ENCODE results near the gene MET. TPM values are rescaled to one million over a fixed set of nuclear protein-coding genes. Genes with fewer than 3 reads are reported as not detected.

The MET gene
- total and polyA plus RNA-seq, 8 donors = 2.0 to 23.5 (median 13.4) TPM

- Histone ChIP-seq H3K27ac (no peak overlapping the region), H3K27me3 (no peaks in the 10 kb centered on the region), H3K4me1 (peaks cover 0 to 5% (median 0%) of the 10 kb centered on the region in 3 donors), H3K36me3 (no peaks in the 10 kb centered on the region), H3K4me3 (no peak overlapping the region), H3K9me3 (no peaks in the 10 kb centered on the region)
- ATAC-seq = no peak
- 79 to 89% methylated on average over 3 of the region's 3 CpGs for WGBS, 2 donors
- no peak for DNase-seq
- intact Hi-C loops (cut with DNase I) = no loop called here
- no peak for FAIRE-seq
- TF ChIP-seq CTCF (IDR thresholded peaks at IDR 0.05) = no peak
These were observed 126.2 kb downstream of the MET start for GRCh38 chr7:116798232-116798631.

- Histone ChIP-seq H3K4me3 (no peak overlapping the region), H3K4me1 (peaks cover 0 to 5% (median 0%) of the 10 kb centered on the region in 3 donors), H3K9me3 (no peaks in the 10 kb centered on the region), H3K36me3 (no peaks in the 10 kb centered on the region), H3K27me3 (no peaks in the 10 kb centered on the region), H3K27ac (no peak overlapping the region)
- intact Hi-C loops (cut with DNase I) = no loop called here
- no peak for FAIRE-seq
- TF ChIP-seq CTCF (IDR thresholded peaks at IDR 0.05) = no peak
- DNase-seq = no peak
- no peak for ATAC-seq
These were observed 127.9 kb downstream of the MET start for GRCh38 chr7:116799916-116800315.

GRCh38 chr7:116800594-116800993 is 128.6 kb downstream of the MET start:
- WGBS, 2 donors = 76 to 85% methylated on average over 2 of the region's 2 CpGs
- no peak for FAIRE-seq
- intact Hi-C loops (cut with DNase I) = no loop called here

GRCh38 chr7:116801092-116801710 is 129.2 kb downstream of the MET start:
- 39 to 49% methylated on average over 2 of the region's 2 CpGs for WGBS, 2 donors
- ATAC-seq = peak in 2 of 4 donors; percentile 29 to 54
- H3K4me3 ChIP-seq = no peak overlapping the region
- no peak for TF ChIP-seq CTCF (IDR thresholded peaks at IDR 0.05)
- H3K9me3 ChIP-seq = no peaks in the 10 kb centered on the region
- no peaks in the 10 kb centered on the region for H3K27me3 ChIP-seq
- intact Hi-C loops (cut with DNase I) = no loop called here
- peaks cover 0 to 5% (median 0%) of the 10 kb centered on the region in 3 donors for H3K4me1 ChIP-seq
- H3K36me3 ChIP-seq = no peaks in the 10 kb centered on the region
- FAIRE-seq = no peak
- no peak overlapping the region for H3K27ac ChIP-seq
- no peak for DNase-seq

More at GRCh38 chr7:116800594-116800993, 128.6 kb downstream of the MET start:
- H3K36me3 ChIP-seq = no peaks in the 10 kb centered on the region
- no peaks in the 10 kb centered on the region for H3K27me3 ChIP-seq
- TF ChIP-seq CTCF (IDR thresholded peaks at IDR 0.05) = no peak
- DNase-seq = no peak
- H3K4me3 ChIP-seq = no peak overlapping the region
- H3K27ac ChIP-seq = no peak overlapping the region
- H3K9me3 ChIP-seq = no peaks in the 10 kb centered on the region
- H3K4me1 ChIP-seq = peaks cover 0 to 5% (median 0%) of the 10 kb centered on the region in 3 donors
- ATAC-seq = no peak

- no peaks in the 10 kb centered on the region for H3K36me3 ChIP-seq
- no peak for TF ChIP-seq CTCF (IDR thresholded peaks at IDR 0.05)
- H3K27ac ChIP-seq = peak overlapping the region in 1 of 4 donors; percentile 7
- WGBS, 2 donors = 65 to 67% methylated on average over 7 of the region's 7 CpGs
- H3K4me1 ChIP-seq = peaks cover 0 to 5% (median 0%) of the 10 kb centered on the region in 3 donors
- intact Hi-C loops (cut with DNase I) = no loop called here
- no peak for DNase-seq
- no peaks in the 10 kb centered on the region for H3K27me3 ChIP-seq
- no peak for FAIRE-seq
- no peak overlapping the region for H3K4me3 ChIP-seq
- no peak for ATAC-seq
- no peaks in the 10 kb centered on the region for H3K9me3 ChIP-seq
These were observed 130.2 kb downstream of the MET start for GRCh38 chr7:116802144-116802745.
